HCT116 (cell line): ENCODE results near the gene HMGXB3. TPM values are rescaled to one million over a fixed set of nuclear protein-coding genes. Genes with fewer than 3 reads are reported as not detected.

Source experiments
- ATAC-seq: fragments of 200-7000 bp; cut with Tn5 transposase; 2 replicates; pipeline ENCODE4 v1.9.1; 2020; ENCODE audit warnings: mild to moderate bottlenecking, moderate library complexity
- BruUV-seq: library from RNA; stranded (reverse); fragments of 400-500 nt; replicated peaks from 2 replicates; lab custom pipeline; 2021; lab: Mats Ljungman, UMichigan
- CTCF ChIA-PET: fragments of 300-600 bp; sonication (Branson Sonifier 250); formaldehyde crosslinking; loops from one replicate; lab custom pipeline; 2021; ENCODE audit warnings: antibody characterized with exemption; lab: Charles Lee
- POLR2A ChIA-PET: fragments of 300-600, 350-600 bp; sonication (Branson Sonifier 250); formaldehyde crosslinking; loops from one replicate; lab custom pipeline; 2021; ENCODE audit warnings: antibody characterized with exemption; lab: Charles Lee
- RAD21 ChIA-PET, 2 experiments: fragments of 300-600 bp; sonication (Branson Sonifier 250); formaldehyde crosslinking; loops; one replicate each; lab custom pipeline; 2023; ENCODE audit warnings: low total read pairs in 2 of 2; ENCODE audit not compliant: uncharacterized antibody in 2 of 2, unreplicated experiment in 2 of 2, low non-redundant PET in 1 of 2; lab: Charles Lee
- DNase-seq: peaks from one replicate; pipeline ENCODE4 v3.0.0-alpha.2; 2010; ENCODE audit warnings: low read depth, low spot score
- H2AFZ ChIP-seq: fragments of 200-600 bp; shearing (Covaris generic), sonication (generic); 2 replicates; pipeline ENCODE4 v1.6.1; 2017; ENCODE audit warnings: low read depth, mixed run types, mixed read lengths, antibody characterized with exemption, low read length; ENCODE audit not compliant: poor library complexity, severe bottlenecking
- H3K27ac ChIP-seq: 2 replicates; pipeline ENCODE4 v1.5.1; 2012; ENCODE audit warnings: low read depth, low read length
- H3K27me3 ChIP-seq: fragments of 200-600 bp; sonication (generic); 2 replicates; pipeline ENCODE4 v1.6.1; 2016; ENCODE audit warnings: mixed run types, low read length, mixed read lengths; ENCODE audit not compliant: insufficient read depth
- H3K36me3 ChIP-seq, 2 experiments: fragments of 200-500 bp in 1 of 2; fragments of 200-600 bp in 1 of 2; sonication (Bioruptor generic) in 1 of 2; sonication (generic) in 1 of 2; 2 replicates each; pipeline versions ENCODE4 v1.5.1 to v1.6.1; 2014 to 2016; ENCODE audit warnings: low read length in 2 of 2, inconsistent platforms in 1 of 2, mixed read lengths in 1 of 2, mixed run types in 1 of 2; ENCODE audit not compliant: insufficient read depth in 2 of 2, control insufficient read depth in 1 of 2
- H3K4me1 ChIP-seq, 2 experiments: fragments of 200-600 bp in 1 of 2; sonication (generic) in 1 of 2; 2 replicates each; pipeline versions ENCODE4 v1.5.1 to v1.6.1; 2012 to 2017; ENCODE audit warnings: low read length in 2 of 2, inconsistent platforms in 1 of 2, mild to moderate bottlenecking in 1 of 2, mixed read lengths in 1 of 2, mixed run types in 1 of 2, moderate library complexity in 1 of 2; ENCODE audit not compliant: insufficient read depth in 2 of 2, control insufficient read depth in 1 of 2
- H3K4me2 ChIP-seq: fragments of 200-600 bp; sonication (generic); 2 replicates; pipeline ENCODE4 v1.6.1; 2017; ENCODE audit warnings: mixed run types, low read length, mixed read lengths
- H3K4me3 ChIP-seq, 2 experiments: fragments of 200-600 bp in 1 of 2; sonication (generic) in 1 of 2; replicated peaks in 1 of 2; 2 replicates each; pipeline ENCODE4 v1.5.1; 2011 to 2016; ENCODE audit warnings: low read length in 2 of 2, control low read depth in 1 of 2, low read depth in 1 of 2, mild to moderate bottlenecking in 1 of 2, mixed read lengths in 1 of 2, mixed run types in 1 of 2
- H3K79me2 ChIP-seq: fragments of 200-600 bp; sonication (generic); 2 replicates; pipeline ENCODE4 v1.6.1; 2017; ENCODE audit warnings: mild to moderate bottlenecking, mixed run types, low read length, moderate library complexity, mixed read lengths; ENCODE audit not compliant: insufficient read depth
- H3K9ac ChIP-seq: fragments of 200-600 bp; sonication (generic); 2 replicates; pipeline ENCODE4 v1.6.1; 2016; ENCODE audit warnings: low read length, mixed read lengths
- H3K9me2 ChIP-seq: fragments of 200-600 bp; sonication (generic), shearing (Covaris generic); 2 replicates; pipeline ENCODE4 v1.6.1; 2017; ENCODE audit warnings: mixed run types, mild to moderate bottlenecking, moderate library complexity; ENCODE audit not compliant: insufficient read depth
- H3K9me3 ChIP-seq, 2 experiments: fragments of 200-500 bp in 1 of 2; fragments of 200-600 bp in 1 of 2; sonication (Bioruptor generic) in 1 of 2; sonication (generic) in 1 of 2; 2 replicates each; pipeline ENCODE4 v1.6.1; 2014 to 2017; ENCODE audit warnings: low read length in 2 of 2, mixed read lengths in 2 of 2, inconsistent platforms in 1 of 2, low read depth in 1 of 2, mild to moderate bottlenecking in 1 of 2, mixed run types in 1 of 2, moderate library complexity in 1 of 2; ENCODE audit not compliant: control insufficient read depth in 1 of 2, insufficient read depth in 1 of 2
- H4K20me1 ChIP-seq: fragments of 200-600 bp; sonication (generic), shearing (Covaris generic); 2 replicates; pipeline ENCODE4 v1.6.1; 2017; ENCODE audit warnings: mixed run types, mild to moderate bottlenecking, moderate library complexity; ENCODE audit not compliant: insufficient read depth
- ATF3 ChIP-seq: IDR thresholded peaks from 2 replicates; pipeline ENCODE4 v1.6.1; 2012
- CBX3 ChIP-seq: IDR thresholded peaks from 2 replicates; pipeline ENCODE4 v1.6.1; 2012; ENCODE audit warnings: low read depth
- CEBPB ChIP-seq: IDR thresholded peaks from 2 replicates; pipeline ENCODE4 v1.6.1; 2012; ENCODE audit warnings: low read depth
- CTCF ChIP-seq, 3 experiments: fragments of 200-600 bp in 1 of 3; sonication (generic) in 1 of 3; IDR thresholded peaks in 2 of 3; conservative IDR thresholded peaks in 1 of 3; 2 replicates each; pipeline ENCODE4 v1.5.1; 2012 to 2017; ENCODE audit warnings: low read depth in 2 of 3, low read length in 2 of 3, antibody characterized with exemption in 1 of 3, borderline replicate concordance in 1 of 3, control low read depth in 1 of 3, mild to moderate bottlenecking in 1 of 3, mixed read lengths in 1 of 3, mixed run types in 1 of 3, moderate library complexity in 1 of 3; ENCODE audit not compliant: insufficient read depth in 1 of 3
- EZH2phosphoT487 ChIP-seq: fragments of 200-600 bp; IDR thresholded peaks from 2 replicates; pipeline ENCODE4 v1.6.1; 2018; ENCODE audit warnings: antibody characterized with exemption, borderline replicate concordance
- MAX ChIP-seq: IDR thresholded peaks from 2 replicates; pipeline ENCODE4 v1.6.1; 2012
- POLR2A ChIP-seq: IDR thresholded peaks from 2 replicates; pipeline ENCODE4 v1.7.0; 2011; ENCODE audit warnings: borderline replicate concordance; ENCODE audit not compliant: insufficient read depth, insufficient read length; ENCODE audit errors: extremely low read depth
- SIN3A ChIP-seq: IDR thresholded peaks from 2 replicates; pipeline ENCODE4 v1.6.1; 2012; ENCODE audit warnings: low read depth
- SP1 ChIP-seq: IDR thresholded peaks from 2 replicates; pipeline ENCODE4 v1.6.1; 2012; ENCODE audit warnings: low read depth
- SRF ChIP-seq: IDR thresholded peaks from 2 replicates; pipeline ENCODE4 v1.6.1; 2012; ENCODE audit warnings: low read depth
- TCF7L2 ChIP-seq: IDR thresholded peaks from 2 replicates; pipeline ENCODE4 v1.7.0; 2011; ENCODE audit warnings: borderline replicate concordance, inconsistent platforms; ENCODE audit not compliant: insufficient read depth, insufficient read length; ENCODE audit errors: extremely low read depth
- ZBTB33 ChIP-seq: IDR thresholded peaks from 2 replicates; pipeline ENCODE4 v1.6.1; 2011; ENCODE audit warnings: mild to moderate bottlenecking, low read length, moderate library complexity; ENCODE audit not compliant: insufficient replicate concordance; ENCODE audit errors: extremely low read depth
- ZFX ChIP-seq: fragments of 450-650 bp; IDR thresholded peaks from 2 replicates; pipeline ENCODE4 v1.6.1; 2017
- intact Hi-C: fragments of 100-400 bp; cut with micrococcal nuclease; formaldehyde crosslinking; loops from 2 replicates; pipeline ENCODE4 v1.10.0; 2022
- total RNA-seq: library from RNA; stranded (reverse); gene quantifications from one replicate; pipeline ENCODE4 v1.2.1, GENCODE V29; 2021; ENCODE audit not compliant: unreplicated experiment

Gene HMGXB3
- total RNA-seq, 1 experiment from 2014 or later = 41.8 TPM

GRCh38 chr5:150022158-150022531 lies 21.6 kb downstream of the HMGXB3 start (continued):
- TF ChIP-seq ZBTB33 (no peak), ATF3 (no peak)

GRCh38 chr5:150022681-150023080 lies 22.1 kb downstream of the HMGXB3 start:
- no peaks in the 10 kb centered on the region for H3K27me3 ChIP-seq
- peaks cover 41 to 64% of the 10 kb centered on the region in 2 experiments for H3K4me1 ChIP-seq
- no peak for DNase-seq
- no peak for ATAC-seq
- POLR2A ChIA-PET = interaction anchor here (0.9 to 2.5 kb wide), 6 partner anchors 12 to 62 kb away, joined by 3 to 9 read pairs (median 4); partner anchors contain the start of genes HMGXB3, SLC26A2 and TIGD6
- CTCF ChIA-PET = no interaction called here
- H3K9me2 ChIP-seq = no peaks in the 10 kb centered on the region
- RAD21 ChIA-PET = interaction anchor here in 1 of 2 experiments (1.1 kb wide), 1 partner anchor 22 kb away, joined by 3 read pairs; the partner anchor contains the start of genes HMGXB3 and TIGD6
- no peaks in the 10 kb centered on the region for H4K20me1 ChIP-seq
- H2AFZ ChIP-seq = no peak overlapping the region
- no peaks in the 10 kb centered on the region for H3K9me3 ChIP-seq
- H3K4me2 ChIP-seq = peak overlapping the region; percentile 76
- intact Hi-C loops = no loop called here
- no TSS peak for BruUV-seq
- peaks cover 74% of the 10 kb centered on the region for H3K79me2 ChIP-seq
- peaks cover 28 to 65% of the 10 kb centered on the region in 2 experiments for H3K36me3 ChIP-seq
- peak overlapping the region in 1 of 2 experiments; percentile 42; a peak in 2 of 4 replicates for H3K4me3 ChIP-seq
- peak overlapping the region; percentile 93 for H3K27ac ChIP-seq
- peak overlapping the region; percentile 55 for H3K9ac ChIP-seq
- TF ChIP-seq POLR2A (no peak), ATF3 (no peak), SRF (no peak), EZH2phosphoT487 (no peak), MAX (no peak), SIN3A (no peak), ZBTB33 (no peak), CTCF (IDR thresholded peaks at IDR 0.05 in 2 of 3, conservative IDR thresholded peaks at IDR 0.05 in 1 of 3; ENCODE audit: borderline replicate concordance in 1 of 3, insufficient read depth in 1 of 3, low read depth in 2 of 3, low read length in 2 of 3) (no peak), CBX3 (no peak), TCF7L2 (no peak), ZFX (no peak), CEBPB (no peak), SP1 (no peak)
